AG09309 (cell line): ENCODE data around the gene C1QTNF1.

ENCODE experiments used
- DNase-seq: peaks from one replicate; pipeline ENCODE4 v3.0.0-alpha.2; 2010; ENCODE audit warnings: low read depth
- H3K4me3 ChIP-seq: 2 replicates; pipeline ENCODE4 v1.5.1; 2011; ENCODE audit warnings: mild to moderate bottlenecking, low read depth, low read length, moderate library complexity; ENCODE audit not compliant: control insufficient read depth
- CTCF ChIP-seq: IDR thresholded peaks from 2 replicates; pipeline ENCODE4 v1.5.1; 2011; ENCODE audit warnings: mild to moderate bottlenecking, low read depth, low read length, inconsistent platforms; ENCODE audit not compliant: insufficient read depth, control insufficient read depth; ENCODE audit errors: missing control alignments

Gene C1QTNF1

GRCh38 chr17:79077587-79077986 is 53.6 kb downstream of the C1QTNF1 start:
- no peak for TF ChIP-seq CTCF

GRCh38 chr17:79078476-79079190 is 54.7 kb downstream of the C1QTNF1 start:
- no peak overlapping the region for H3K4me3 ChIP-seq
- no peak for DNase-seq
- TF ChIP-seq CTCF: no peak

More at GRCh38 chr17:79077587-79077986, 53.6 kb downstream of the C1QTNF1 start:
- H3K4me3 ChIP-seq: no peak overlapping the region
- no peak for DNase-seq

- no peak for DNase-seq
- H3K4me3 ChIP-seq: no peak overlapping the region
- TF ChIP-seq CTCF: no peak
Observed at GRCh38 chr17:79079421-79080200, 55.6 kb downstream of the C1QTNF1 start.

GRCh38 chr17:79080349-79080748 is 56.4 kb downstream of the C1QTNF1 start:
- H3K4me3 ChIP-seq: no peak overlapping the region
- no peak for DNase-seq
- no peak for TF ChIP-seq CTCF

GRCh38 chr17:79080761-79081290 is 56.9 kb downstream of the C1QTNF1 start:
- H3K4me3 ChIP-seq: no peak overlapping the region
- DNase-seq: no peak
- TF ChIP-seq CTCF: no peak

- no peak for TF ChIP-seq CTCF
- no peak for DNase-seq
- H3K4me3 ChIP-seq: no peak overlapping the region
Observed at GRCh38 chr17:79081571-79082276, 57.8 kb downstream of the C1QTNF1 start.
